Activated gamma-delta T cell (primary cell): ENCODE measurements around the gene WHRN.
A peak's percentile ranks its signal among the peaks of the same experiment; 100 is the strongest.

Experiments used
- DNase-seq: peaks from one replicate; lab custom pipeline; 2025; lab: John Stamatoyannopoulos, UW

Gene WHRN

DNA sequence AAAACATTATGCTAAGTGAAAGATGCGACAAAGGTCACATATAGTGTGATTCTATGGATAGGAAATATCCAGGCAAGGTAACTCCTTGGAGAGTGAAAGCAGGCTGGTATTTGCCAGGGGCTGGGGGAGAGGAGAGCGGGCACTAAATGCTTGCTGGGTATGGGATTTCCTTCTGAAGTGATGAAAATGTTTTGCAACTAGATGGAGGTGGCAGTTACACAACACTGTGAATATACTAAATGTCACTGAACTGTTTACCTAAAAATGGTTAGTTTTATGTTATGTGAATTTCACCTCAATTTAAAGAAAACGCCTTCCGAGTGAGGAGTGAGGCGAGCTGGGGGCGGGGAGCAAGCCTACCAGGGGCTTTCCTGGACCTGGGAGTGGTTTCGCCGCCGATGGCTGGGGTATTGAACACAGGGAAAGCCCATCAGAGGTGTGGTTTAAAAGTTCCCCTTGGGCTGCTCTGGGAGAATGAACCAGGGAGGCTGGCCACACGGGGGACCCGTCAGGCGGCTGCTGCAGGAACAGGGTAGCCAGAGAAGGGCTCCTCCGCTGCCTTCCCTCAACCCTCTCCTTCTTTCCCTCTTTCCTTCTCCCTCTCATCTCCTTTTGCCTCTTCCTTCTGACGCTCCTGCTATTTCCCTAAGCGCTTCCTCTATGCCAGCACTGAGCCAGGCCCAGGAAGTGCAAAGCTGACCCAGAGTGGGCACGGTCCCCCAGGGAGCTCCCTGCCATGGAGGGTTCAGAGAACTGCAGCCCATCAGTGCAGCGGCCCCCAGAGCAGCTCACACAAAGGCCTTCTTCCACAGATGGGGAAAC is 122.4 kb downstream of the WHRN start:
- peak; percentile 62 for DNase-seq

DNA sequence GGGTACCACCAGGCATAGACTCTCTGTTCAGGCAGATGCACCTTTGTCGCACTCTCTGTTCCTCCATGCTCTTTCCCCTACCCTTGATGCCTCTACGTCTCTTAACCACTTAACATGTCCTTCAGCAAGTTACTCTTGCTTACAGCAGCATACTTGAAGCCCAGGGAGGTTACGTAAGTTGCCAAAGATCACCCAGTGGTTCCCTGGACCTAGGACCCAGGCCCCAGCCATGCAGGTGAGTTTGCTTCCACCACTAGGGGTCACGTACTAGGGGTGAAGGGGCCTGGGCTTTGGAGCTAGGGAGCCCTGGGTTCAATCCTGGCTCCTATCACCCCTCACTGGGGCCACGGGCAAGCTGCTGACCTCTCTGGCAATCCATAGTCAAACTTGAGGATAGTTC is 126.4 kb downstream of the WHRN start:
- DNase-seq, result no peak

- DNase-seq, result no peak
Observed at GRCh38 chr9:114378016-114378415, 127.3 kb downstream of the WHRN start.

DNA sequence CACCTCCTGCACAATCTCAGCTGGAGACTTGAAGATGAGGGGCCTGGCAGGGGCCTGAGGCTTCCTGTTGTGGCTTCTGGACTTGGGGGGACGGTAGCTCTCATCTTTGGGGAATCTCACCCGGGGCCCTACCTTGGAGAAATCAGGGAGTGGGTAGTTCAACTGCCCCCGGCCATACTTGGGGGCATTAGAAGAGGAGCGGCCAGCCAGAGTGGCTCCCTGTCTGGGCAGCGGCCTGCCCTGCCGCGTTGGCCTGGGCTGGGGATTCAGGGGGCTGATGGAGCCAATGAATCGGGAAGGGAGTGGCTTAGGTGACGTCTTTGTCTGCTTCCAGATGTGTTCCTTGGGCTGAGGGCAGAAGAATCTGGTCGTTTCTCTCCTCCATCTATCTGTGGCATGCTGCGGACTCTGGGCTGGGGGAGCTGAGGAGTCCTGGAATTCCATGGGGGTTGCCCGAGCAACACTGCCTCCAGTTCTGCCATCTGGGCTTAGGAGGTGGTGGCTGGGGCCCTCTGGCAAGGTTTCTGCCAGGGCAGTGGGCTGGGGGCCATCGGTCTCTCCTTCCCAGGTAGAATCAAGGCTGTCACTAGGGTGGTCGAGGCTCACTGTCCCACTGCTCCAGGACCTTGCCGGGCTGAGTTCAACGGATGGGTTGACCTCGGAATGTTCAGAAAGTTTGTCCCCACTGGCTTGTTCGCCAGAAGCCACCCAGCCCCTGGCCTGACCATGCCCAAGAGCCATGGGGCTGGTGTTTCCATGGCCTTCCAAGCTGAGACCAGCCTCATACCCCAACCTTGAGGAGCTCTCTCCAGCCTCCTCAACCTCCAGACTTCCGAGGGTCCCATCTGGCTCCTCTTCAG is 128.5 kb downstream of the WHRN start:
- no peak for DNase-seq

- no peak for DNase-seq
Observed at GRCh38 chr9:114375386-114376175, 129.7 kb downstream of the WHRN start.

GRCh38 chr9:114374936-114375335 is 130.3 kb downstream of the WHRN start:
- DNase-seq, result no peak

DNA sequence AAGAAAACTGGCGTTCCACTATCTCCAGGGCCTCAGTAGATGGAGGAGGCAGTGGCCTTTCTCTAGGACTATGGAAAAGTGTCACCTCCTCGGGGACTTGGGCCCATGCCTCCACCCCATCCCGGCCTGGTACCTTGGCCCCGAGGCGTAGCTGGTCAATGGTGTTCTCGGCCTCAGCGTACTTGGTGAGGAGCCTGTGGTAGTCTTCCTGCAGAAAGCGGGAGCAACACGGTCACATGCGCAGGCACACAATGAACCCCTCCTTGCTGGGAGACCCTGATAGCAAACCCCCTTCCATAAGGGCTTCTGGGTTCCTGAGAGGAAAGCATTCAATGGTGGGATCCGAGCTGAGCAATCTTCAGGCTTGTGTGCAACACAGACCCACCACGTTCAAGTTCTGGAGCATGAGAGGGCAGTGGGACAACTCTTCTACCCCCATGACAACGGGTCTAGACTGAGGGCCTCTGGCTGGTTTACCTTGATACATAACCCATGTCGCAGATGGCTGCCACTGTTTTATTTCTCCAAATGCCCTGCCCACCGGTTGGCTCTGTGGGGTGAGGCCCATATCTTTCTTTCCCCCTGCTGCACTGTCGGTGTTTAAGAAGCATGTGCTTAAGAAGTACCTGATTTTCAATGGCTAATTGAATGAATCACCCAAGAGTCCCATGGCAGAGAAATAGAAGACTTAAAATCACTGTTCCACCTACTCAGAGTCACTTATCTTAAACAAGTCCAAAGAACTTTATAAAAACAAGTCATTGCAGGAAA is 131.1 kb downstream of the WHRN start:
- no peak for DNase-seq

DNA sequence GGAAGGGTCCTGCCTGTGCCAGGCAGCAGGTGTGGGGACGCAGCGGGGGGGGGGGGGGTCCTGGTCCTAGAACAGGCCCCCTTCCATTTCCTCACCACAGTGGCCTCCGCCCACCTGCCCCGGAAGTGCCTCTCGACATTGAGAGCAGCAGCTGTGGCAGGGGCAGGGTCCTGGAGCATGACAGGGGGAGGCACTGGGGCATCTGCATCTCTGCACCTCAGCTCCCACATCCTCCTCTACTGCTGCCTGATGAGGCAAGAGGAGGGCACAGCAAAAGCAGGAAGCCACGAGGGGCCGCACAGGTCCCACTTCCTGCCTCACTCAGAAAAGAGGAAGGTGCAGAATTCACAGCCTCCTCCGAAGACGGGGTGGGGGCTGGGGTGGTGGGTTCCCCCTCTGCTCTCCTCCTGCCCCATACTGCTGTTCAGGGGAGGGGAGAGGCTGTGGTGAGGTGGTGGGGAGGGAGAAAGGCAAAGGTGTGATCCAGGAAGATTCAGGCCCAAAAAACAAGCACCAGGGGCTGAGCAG is 132.3 kb downstream of the WHRN start:
- peak; percentile 69 for DNase-seq

- peak; percentile 17 for DNase-seq
Observed at GRCh38 chr9:114371973-114372917, 133.0 kb downstream of the WHRN start.

- DNase-seq, result no peak
Observed at GRCh38 chr9:114371343-114371944, 133.8 kb downstream of the WHRN start.

DNA sequence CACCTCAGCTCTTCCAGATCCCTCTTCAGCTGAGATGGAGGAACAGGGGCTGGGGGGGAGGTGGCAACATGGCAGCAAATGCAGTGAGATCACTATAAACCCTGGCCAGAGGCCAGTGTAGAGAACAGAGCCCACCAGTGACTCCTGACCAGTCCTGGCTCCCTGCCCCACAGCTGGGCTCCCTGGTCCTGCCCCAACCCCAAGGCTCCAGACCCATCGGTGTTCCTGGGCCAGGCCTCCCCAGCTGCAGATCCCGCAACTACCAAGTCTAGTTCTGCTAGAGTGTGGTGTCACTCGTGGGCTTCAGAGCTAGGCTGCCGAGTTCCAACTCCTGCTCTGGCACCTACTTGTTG is 134.3 kb downstream of the WHRN start:
- no peak for DNase-seq

GRCh38 chr9:114370251-114370967 is 134.9 kb downstream of the WHRN start:
- DNase-seq, result no peak

- no peak for DNase-seq
Observed at GRCh38 chr9:114369216-114370130, 135.8 kb downstream of the WHRN start.

GRCh38 chr9:114367772-114368569 is 137.3 kb downstream of the WHRN start:
- DNase-seq, result no peak

DNA sequence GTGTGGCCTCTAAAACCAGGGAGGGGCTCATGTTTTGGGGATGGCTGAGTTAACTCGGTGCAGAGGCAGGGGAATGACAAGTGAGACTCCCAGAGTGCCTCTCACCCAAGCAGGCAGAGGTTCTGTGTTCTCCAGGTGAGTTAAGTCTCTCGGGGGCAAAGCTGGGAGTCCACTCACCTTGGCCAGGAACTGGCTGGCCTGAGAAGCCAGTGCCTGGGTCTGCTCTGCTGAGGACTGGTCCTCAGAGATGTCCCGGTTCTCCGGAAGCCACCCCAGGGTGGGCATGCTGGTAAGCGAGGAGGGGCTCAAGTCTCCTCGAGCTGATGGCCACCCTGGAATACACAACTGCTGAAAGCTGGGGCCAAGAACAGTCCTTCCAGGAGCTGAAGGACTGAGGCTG is 137.9 kb downstream of the WHRN start:
- no peak for DNase-seq

GRCh38 chr9:114366334-114367128 is 138.7 kb downstream of the WHRN start:
- DNase-seq, result no peak
